Endothelial cell of umbilical vein (primary cell): ENCODE measurements around the gene CSK. TPM values are rescaled to one million over a fixed set of nuclear protein-coding genes. Genes with fewer than 3 reads are reported as not detected.

Experiments used
- BruUV-seq: library from RNA; stranded (reverse); fragments of 400-500 nt; replicated peaks from 2 replicates; lab custom pipeline; 2021; lab: Mats Ljungman, UMichigan
- CTCF ChIA-PET: fragments of 300-600, 350-600 bp; sonication (Branson Sonifier 250); formaldehyde crosslinking; loops from one replicate; lab custom pipeline; 2021; ENCODE audit warnings: antibody characterized with exemption, inconsistent platforms; lab: Charles Lee
- POLR2A ChIA-PET: fragments of 300-600, 350-600 bp; sonication (Branson Sonifier 250); formaldehyde crosslinking; loops from one replicate; lab custom pipeline; 2021; ENCODE audit warnings: antibody characterized with exemption, inconsistent platforms; lab: Charles Lee
- DNase-seq: peaks from one replicate; pipeline ENCODE4 v3.0.0-alpha.2; 2011; ENCODE audit warnings: low read depth, low spot score
- FAIRE-seq: peaks from 2 replicates; lab custom pipeline; 2011; peaks lifted over from hg19 to GRCh38; lab: Jason Lieb, UNC
- H2AFZ ChIP-seq: 2 replicates; pipeline ENCODE4 v1.6.0; 2012; ENCODE audit warnings: low read depth, low read length, control low read depth, inconsistent platforms
- H3K27ac ChIP-seq: 2 replicates; pipeline ENCODE4 v1.5.1; 2011; ENCODE audit warnings: low read depth, mild to moderate bottlenecking, control low read depth, low read length, moderate library complexity; ENCODE audit not compliant: insufficient read depth
- H3K27me3 ChIP-seq, 2 experiments: 2 replicates each; pipeline versions ENCODE4 v1.6.0 to v1.6.1; 2011; ENCODE audit warnings: low read length in 2 of 2, mixed read lengths in 1 of 2; ENCODE audit not compliant: control insufficient read depth in 2 of 2, insufficient read depth in 2 of 2
- H3K36me3 ChIP-seq, 2 experiments: 2 replicates in 1 of 2; 3 replicates in 1 of 2; pipeline ENCODE4 v1.5.1; 2011; ENCODE audit warnings: low read length in 2 of 2, mild to moderate bottlenecking in 1 of 2, moderate library complexity in 1 of 2; ENCODE audit not compliant: control insufficient read depth in 2 of 2, insufficient read depth in 2 of 2; ENCODE audit errors: extremely low read depth in 1 of 2
- H3K4me1 ChIP-seq: 3 replicates; pipeline ENCODE4 v1.5.1; 2011; ENCODE audit warnings: mild to moderate bottlenecking, low read length; ENCODE audit not compliant: control insufficient read depth, insufficient read depth; ENCODE audit errors: extremely low read depth
- H3K4me2 ChIP-seq: 2 replicates; pipeline ENCODE4 v1.6.1; 2011; ENCODE audit warnings: low read length, control low read depth, mixed read lengths; ENCODE audit not compliant: insufficient read depth
- H3K4me3 ChIP-seq, 3 experiments: fragments of 200-600 bp in 1 of 3; sonication (generic), shearing (Covaris generic) in 1 of 3; replicated peaks in 1 of 3; 2 replicates each; pipeline ENCODE4 v1.5.1; 2011 to 2016; ENCODE audit warnings: control low read depth in 3 of 3, low read length in 3 of 3, mild to moderate bottlenecking in 2 of 3, inconsistent platforms in 1 of 3, low read depth in 1 of 3, moderate library complexity in 1 of 3; ENCODE audit not compliant: insufficient read depth in 1 of 3
- H3K79me2 ChIP-seq: 2 replicates; pipeline ENCODE4 v1.6.0; 2012; ENCODE audit warnings: low read length, inconsistent platforms; ENCODE audit not compliant: control insufficient read depth, insufficient read depth
- H3K9ac ChIP-seq: replicated peaks from 2 replicates; pipeline ENCODE3; 2011; ENCODE audit warnings: low read length, control low read depth; ENCODE audit not compliant: insufficient read depth; ENCODE audit errors: extremely low read depth
- H3K9me1 ChIP-seq: replicated peaks from 3 replicates; pipeline ENCODE4 v1.6.0; 2011; ENCODE audit warnings: mild to moderate bottlenecking, low read length; ENCODE audit not compliant: control insufficient read depth, insufficient read depth; ENCODE audit errors: extremely low read depth
- H3K9me3 ChIP-seq: replicated peaks from 2 replicates; pipeline ENCODE4 v1.5.1; 2012; ENCODE audit warnings: low read length, inconsistent platforms; ENCODE audit not compliant: control insufficient read depth, insufficient read depth
- H4K20me1 ChIP-seq: replicated peaks from 2 replicates; pipeline ENCODE3; 2011; ENCODE audit warnings: mild to moderate bottlenecking, low read length; ENCODE audit not compliant: control insufficient read depth, insufficient read depth; ENCODE audit errors: extremely low read depth
- EZH2 ChIP-seq: IDR thresholded peaks from 2 replicates; pipeline ENCODE4 v1.6.1; 2012; ENCODE audit warnings: borderline replicate concordance, low read depth, mild to moderate bottlenecking, moderate library complexity, low read length, inconsistent platforms; ENCODE audit not compliant: severe bottlenecking
- FOS ChIP-seq: IDR thresholded peaks from 2 replicates; pipeline ENCODE4 v1.6.1; 2011; ENCODE audit warnings: mild to moderate bottlenecking, low read length, moderate library complexity, borderline replicate concordance; ENCODE audit not compliant: insufficient read depth
- GATA2 ChIP-seq: IDR thresholded peaks from 2 replicates; pipeline ENCODE4 v1.7.0; 2011; ENCODE audit warnings: low read depth, mild to moderate bottlenecking, moderate library complexity, mixed read lengths, low read length; ENCODE audit not compliant: insufficient read length, insufficient read depth
- JUN ChIP-seq: IDR thresholded peaks from 2 replicates; pipeline ENCODE4 v1.6.1; 2011; ENCODE audit warnings: borderline replicate concordance, low read depth; ENCODE audit not compliant: insufficient read length, insufficient read depth
- MAX ChIP-seq: IDR thresholded peaks from 2 replicates; pipeline ENCODE4 v1.6.1; 2011; ENCODE audit not compliant: insufficient read depth, insufficient read length
- MYC ChIP-seq: IDR thresholded peaks from one replicate; pipeline ENCODE4 v1.6.1; 2011; ENCODE audit warnings: mild to moderate bottlenecking, low read depth, low read length
- POLR2A ChIP-seq: IDR thresholded peaks from 2 replicates; pipeline ENCODE4 v1.6.1; 2012; ENCODE audit warnings: low read depth, mild to moderate bottlenecking, control low read depth, low read length
- POLR2AphosphoS5 ChIP-seq: IDR thresholded peaks from 2 replicates; pipeline ENCODE4 v1.6.1; 2012; ENCODE audit warnings: low read depth, mild to moderate bottlenecking, control low read depth, low read length, moderate library complexity; ENCODE audit not compliant: insufficient read depth
- dilution Hi-C: fragments of 300-500 bp; cut with MboI; formaldehyde crosslinking; loops from one replicate; pipeline ENCODE4 v1.15.0; 2019; ENCODE audit warnings: low sequenced_read_pairs; ENCODE audit not compliant: extremely low pct_ligation_motif_present
- intact Hi-C: fragments of 100-400 bp; cut with micrococcal nuclease; formaldehyde crosslinking; loops from one replicate; pipeline ENCODE4 v1.10.0; 2022
- polyA plus RNA-seq, 4 experiments: library from polyadenylated mRNA; depleted of rRNA in 3 of 4; stranded (reverse) in 3 of 4; unstranded in 1 of 4; fragments of >200 nt; gene quantifications; 2 replicates each; pipeline versions ENCODE4 v1.2.1 to v1.2.3, GENCODE V29; 2011 to 2012; ENCODE audit warnings: missing spikeins in 1 of 4
- total RNA-seq: library from RNA; stranded (reverse); gene quantifications from 2 replicates; pipeline ENCODE4 v1.2.3, GENCODE V29; 2021
- TF ChIP-seq, protein P1 (sequence below), 2 donors: IDR thresholded peaks; 1 replicate in 1 of 2; 2 replicates in 1 of 2; pipeline ENCODE4 v1.5.1; 2011; ENCODE audit warnings: low read length in 2 of 2, mild to moderate bottlenecking in 2 of 2, moderate library complexity in 2 of 2, control low read depth in 1 of 2, inconsistent platforms in 1 of 2, low read depth in 1 of 2; ENCODE audit not compliant: insufficient read depth in 1 of 2; ENCODE audit errors: extremely low read depth in 1 of 2

Gene CSK
- total and polyA plus RNA-seq, 2 donors (not counting 3 experiments of a cell fraction or from before 2014, with no cell fraction given) = 41.2 to 104 TPM

GRCh38 chr15:74847432-74847831 lies 65.6 kb downstream of the CSK start:
- FAIRE-seq (no peak), DNase-seq (no peak)
- Histone ChIP-seq H4K20me1 (no peaks in the 10 kb centered on the region), H2AFZ (no peak overlapping the region), H3K9me3 (no peaks in the 10 kb centered on the region), H3K4me1 (peaks cover 9% of the 10 kb centered on the region), H3K27ac (no peak overlapping the region), H3K79me2 (no peaks in the 10 kb centered on the region), H3K9ac (no peak overlapping the region), H3K27me3 (no peaks in the 10 kb centered on the region), H3K36me3 (peaks cover 11 to 43% of the 10 kb centered on the region in 2 experiments), H3K9me1 (no peaks in the 10 kb centered on the region), H3K4me2 (no peak overlapping the region), H3K4me3 (no peak overlapping the region)
- intact Hi-C loops (no loop called here), dilution Hi-C loops (no loop called here)
- ChIA-PET POLR2A (interaction anchor here (0.7 kb wide), 1 partner anchor 30 kb away, joined by 4 read pairs; no protein-coding TSS in a partner anchor), CTCF (interaction anchor here (1.7 kb wide), 1 partner anchor 54 kb away, joined by 9 read pairs; no protein-coding TSS in a partner anchor)
- BruUV-seq = no TSS peak
- TF ChIP-seq POLR2A (no peak), MYC (no peak), MAX (no peak), FOS (no peak), EZH2 (no peak), POLR2AphosphoS5 (no peak), JUN (no peak), GATA2 (no peak)
- TF ChIP-seq, protein P1, sequence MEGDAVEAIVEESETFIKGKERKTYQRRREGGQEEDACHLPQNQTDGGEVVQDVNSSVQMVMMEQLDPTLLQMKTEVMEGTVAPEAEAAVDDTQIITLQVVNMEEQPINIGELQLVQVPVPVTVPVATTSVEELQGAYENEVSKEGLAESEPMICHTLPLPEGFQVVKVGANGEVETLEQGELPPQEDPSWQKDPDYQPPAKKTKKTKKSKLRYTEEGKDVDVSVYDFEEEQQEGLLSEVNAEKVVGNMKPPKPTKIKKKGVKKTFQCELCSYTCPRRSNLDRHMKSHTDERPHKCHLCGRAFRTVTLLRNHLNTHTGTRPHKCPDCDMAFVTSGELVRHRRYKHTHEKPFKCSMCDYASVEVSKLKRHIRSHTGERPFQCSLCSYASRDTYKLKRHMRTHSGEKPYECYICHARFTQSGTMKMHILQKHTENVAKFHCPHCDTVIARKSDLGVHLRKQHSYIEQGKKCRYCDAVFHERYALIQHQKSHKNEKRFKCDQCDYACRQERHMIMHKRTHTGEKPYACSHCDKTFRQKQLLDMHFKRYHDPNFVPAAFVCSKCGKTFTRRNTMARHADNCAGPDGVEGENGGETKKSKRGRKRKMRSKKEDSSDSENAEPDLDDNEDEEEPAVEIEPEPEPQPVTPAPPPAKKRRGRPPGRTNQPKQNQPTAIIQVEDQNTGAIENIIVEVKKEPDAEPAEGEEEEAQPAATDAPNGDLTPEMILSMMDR (IDR thresholded peaks at IDR 0.05; ENCODE audit: extremely low read depth in 1 of 2, insufficient read depth in 1 of 2, low read depth in 1 of 2, low read length in 2 of 2) = no peak
